ENCODE measurements around the gene QKI.
"Not testable (repeated sequence)": the region's sequence is repeated elsewhere in the genome, so short reads cannot be mapped to it uniquely, and the experiment has no call there.

Gene QKI

GRCh38 chr6:163468738-163469137 lies 54.2 kb downstream of the QKI start:
- FAIRE-seq (no peak), DNase-seq (ENCODE audit: extremely low spot score, insufficient read length, low read depth) (no peak)

- no peak for DNase-seq (ENCODE audit: extremely low spot score, insufficient read length, low read depth)
- FAIRE-seq = no peak
These were observed 55.0 kb downstream of the QKI start for GRCh38 chr6:163469459-163469985.

GRCh38 chr6:163470611-163471010 lies 56.1 kb downstream of the QKI start:
- DNase-seq (ENCODE audit: extremely low spot score, insufficient read length, low read depth) = no peak

GRCh38 chr6:163474581-163474980 lies 60.1 kb downstream of the QKI start:
- no peak for FAIRE-seq
- no peak for DNase-seq (ENCODE audit: extremely low spot score, insufficient read length, low read depth)

More at GRCh38 chr6:163470611-163471010, 56.1 kb downstream of the QKI start:
- FAIRE-seq = no peak

GRCh38 chr6:163476946-163477345 lies 62.4 kb downstream of the QKI start:
- not testable (repeated sequence) for DNase-seq (ENCODE audit: extremely low spot score, insufficient read length, low read depth); FAIRE-seq

GRCh38 chr6:163483107-163483506 lies 68.6 kb downstream of the QKI start:
- FAIRE-seq (no peak), DNase-seq (ENCODE audit: extremely low spot score, insufficient read length, low read depth) (no peak)

GRCh38 chr6:163485388-163485851 lies 70.9 kb downstream of the QKI start:
- DNase-seq (ENCODE audit: extremely low spot score, insufficient read length, low read depth) (no peak), FAIRE-seq (no peak)

- DNase-seq (ENCODE audit: extremely low spot score, insufficient read length, low read depth) = no peak
- no peak for FAIRE-seq
These were observed 72.3 kb downstream of the QKI start for GRCh38 chr6:163486821-163487220.

- no peak for DNase-seq (ENCODE audit: extremely low spot score, insufficient read length, low read depth)
- FAIRE-seq = no peak
These were observed 73.1 kb downstream of the QKI start for GRCh38 chr6:163487606-163488005.

- FAIRE-seq (no peak), DNase-seq (ENCODE audit: extremely low spot score, insufficient read length, low read depth) (no peak)
These were observed 75.1 kb downstream of the QKI start for GRCh38 chr6:163489584-163489983.

- peak; percentile 21 for FAIRE-seq
- DNase-seq (ENCODE audit: extremely low spot score, insufficient read length, low read depth) = no peak
These were observed 76.5 kb downstream of the QKI start for GRCh38 chr6:163490826-163491577.

GRCh38 chr6:163491737-163492300 lies 77.3 kb downstream of the QKI start:
- no peak for DNase-seq (ENCODE audit: extremely low spot score, insufficient read length, low read depth)
- no peak for FAIRE-seq

- DNase-seq (ENCODE audit: extremely low spot score, insufficient read length, low read depth) (no peak), FAIRE-seq (no peak)
These were observed 79.8 kb downstream of the QKI start for GRCh38 chr6:163494279-163494727.

GRCh38 chr6:163496205-163496604 lies 81.7 kb downstream of the QKI start:
- FAIRE-seq (no peak), DNase-seq (ENCODE audit: extremely low spot score, insufficient read length, low read depth) (no peak)

GRCh38 chr6:163500105-163500504 lies 85.6 kb downstream of the QKI start:
- DNase-seq (ENCODE audit: extremely low spot score, insufficient read length, low read depth) (no peak), FAIRE-seq (no peak)

GRCh38 chr6:163501026-163501425 lies 86.5 kb downstream of the QKI start:
- FAIRE-seq (no peak), DNase-seq (ENCODE audit: extremely low spot score, insufficient read length, low read depth) (no peak)

- DNase-seq (ENCODE audit: extremely low spot score, insufficient read length, low read depth) (no peak), FAIRE-seq (no peak)
These were observed 86.9 kb downstream of the QKI start for GRCh38 chr6:163501439-163501838.

- DNase-seq (ENCODE audit: extremely low spot score, insufficient read length, low read depth) (no peak), FAIRE-seq (no peak)
These were observed 90.6 kb downstream of the QKI start for GRCh38 chr6:163504984-163505640.

- DNase-seq (ENCODE audit: extremely low spot score, insufficient read length, low read depth) (no peak), FAIRE-seq (no peak)
These were observed 93.4 kb downstream of the QKI start for GRCh38 chr6:163507965-163508364.

GRCh38 chr6:163513003-163513402 lies 98.5 kb downstream of the QKI start:
- DNase-seq (ENCODE audit: extremely low spot score, insufficient read length, low read depth) (no peak), FAIRE-seq (no peak)

All from GM18507 (cell line).